IMR-90 (cell line): ENCODE results near the gene PRDM5. TPM values are rescaled to one million over a fixed set of nuclear protein-coding genes. Genes with fewer than 3 reads are reported as not detected.

Source experiments
- ATAC-seq: fragments of 200-7000 bp; cut with Tn5 transposase; 2 replicates; pipeline ENCODE4 v1.9.1; 2020; ENCODE audit warnings: low read depth, mild to moderate bottlenecking, moderate library complexity
- BruUV-seq: library from RNA; stranded (reverse); fragments of 400-500 nt; replicated peaks from 2 replicates; lab custom pipeline; 2021; lab: Mats Ljungman, UMichigan
- CTCF ChIA-PET: fragments of 300-600 bp; formaldehyde crosslinking; extraction: SDS; loops from one replicate; lab custom pipeline; 2021; ENCODE audit warnings: antibody characterized with exemption; lab: Yijun Ruan, JAX
- POLR2A ChIA-PET: fragments of 300-600 bp; sonication (Branson Sonifier 250); formaldehyde crosslinking; loops from one replicate; lab custom pipeline; 2022; ENCODE audit warnings: antibody characterized with exemption; ENCODE audit not compliant: unreplicated experiment; lab: Charles Lee
- DNase-seq: peaks from one replicate; pipeline ENCODE4 v3.0.0; 2013
- H2AFZ ChIP-seq: replicated peaks from 2 replicates; pipeline ENCODE3; 2013; ENCODE audit warnings: low read length, mild to moderate bottlenecking; ENCODE audit not compliant: poor library complexity
- H2AK5ac ChIP-seq: 2 replicates; pipeline ENCODE4 v1.6.1; 2013; ENCODE audit warnings: low read depth, low read length, inconsistent platforms
- H2AK9ac ChIP-seq: replicated peaks from 2 replicates; pipeline ENCODE3; 2013; ENCODE audit warnings: mild to moderate bottlenecking, low read depth, low read length, moderate library complexity; ENCODE audit not compliant: poor library complexity
- H2BK120ac ChIP-seq: 2 replicates; pipeline ENCODE4 v1.6.1; 2013; ENCODE audit warnings: low read depth, low read length, inconsistent platforms
- H2BK15ac ChIP-seq: 3 replicates; pipeline ENCODE4 v1.6.1; 2013; ENCODE audit warnings: low read depth, low read length, inconsistent platforms
- H2BK20ac ChIP-seq: 2 replicates; pipeline ENCODE4 v1.6.1; 2013; ENCODE audit warnings: low read depth, mild to moderate bottlenecking, inconsistent platforms, low read length, moderate library complexity
- H2BK5ac ChIP-seq: 2 replicates; pipeline ENCODE4 v1.6.1; 2013; ENCODE audit warnings: mild to moderate bottlenecking, low read depth, low read length, inconsistent platforms; ENCODE audit not compliant: poor library complexity, severe bottlenecking
- H3K14ac ChIP-seq: replicated peaks from 2 replicates; pipeline ENCODE4 v1.6.1; 2013; ENCODE audit warnings: low read depth, low read length, inconsistent platforms
- H3K18ac ChIP-seq: 2 replicates; pipeline ENCODE4 v1.6.1; 2013; ENCODE audit warnings: low read depth, low read length, control low read depth
- H3K23ac ChIP-seq: 2 replicates; pipeline ENCODE4 v1.6.1; 2013; ENCODE audit warnings: low read depth, low read length, inconsistent platforms
- H3K27ac ChIP-seq: 2 replicates; pipeline ENCODE4 v1.5.1; 2013; ENCODE audit warnings: mild to moderate bottlenecking, control low read depth, low read length; ENCODE audit not compliant: insufficient read depth
- H3K27me3 ChIP-seq: 2 replicates; pipeline ENCODE4 v1.6.1; 2013; ENCODE audit warnings: low read length; ENCODE audit not compliant: control insufficient read depth, insufficient read depth
- H3K36me3 ChIP-seq: 2 replicates; pipeline ENCODE4 v1.6.1; 2013; ENCODE audit warnings: low read length, mixed read lengths; ENCODE audit not compliant: control insufficient read depth, insufficient read depth
- H3K4ac ChIP-seq: 2 replicates; pipeline ENCODE4 v1.6.1; 2013; ENCODE audit warnings: low read depth, low read length, inconsistent platforms
- H3K4me1 ChIP-seq: 2 replicates; pipeline ENCODE4 v1.6.1; 2013; ENCODE audit warnings: low read length, mixed read lengths; ENCODE audit not compliant: control insufficient read depth, insufficient read depth
- H3K4me2 ChIP-seq: 2 replicates; pipeline ENCODE4 v1.6.1; 2013; ENCODE audit warnings: low read depth, mild to moderate bottlenecking, control low read depth, low read length, moderate library complexity
- H3K4me3 ChIP-seq: 2 replicates; pipeline ENCODE4 v1.5.1; 2013; ENCODE audit warnings: low read depth, mild to moderate bottlenecking, control low read depth, low read length, moderate library complexity; ENCODE audit not compliant: insufficient read depth
- H3K56ac ChIP-seq: 2 replicates; pipeline ENCODE4 v1.6.1; 2013; ENCODE audit warnings: low read length, inconsistent platforms; ENCODE audit not compliant: insufficient read depth; ENCODE audit errors: extremely low read depth
- H3K79me1 ChIP-seq, 2 experiments: 2 replicates each; pipeline ENCODE4 v1.6.1; 2013; ENCODE audit warnings: low read length in 2 of 2, inconsistent platforms in 1 of 2, low read depth in 1 of 2
- H3K9ac ChIP-seq: 2 replicates; pipeline ENCODE4 v1.6.1; 2013; ENCODE audit warnings: low read depth, low read length, control low read depth
- H3K9me1 ChIP-seq: 2 replicates; pipeline ENCODE4 v1.6.1; 2013; ENCODE audit warnings: low read length, inconsistent platforms; ENCODE audit not compliant: insufficient read depth
- H3K9me3 ChIP-seq: 2 replicates; pipeline ENCODE4 v1.6.1; 2013; ENCODE audit warnings: low read length; ENCODE audit not compliant: control insufficient read depth, insufficient read depth
- H4K20me1 ChIP-seq: 2 replicates; pipeline ENCODE4 v1.6.1; 2013; ENCODE audit warnings: low read length, inconsistent platforms; ENCODE audit not compliant: insufficient read depth
- H4K5ac ChIP-seq: 2 replicates; pipeline ENCODE4 v1.6.1; 2013; ENCODE audit warnings: mild to moderate bottlenecking, low read depth, low read length, control low read depth
- H4K8ac ChIP-seq, 2 experiments: 2 replicates each; pipeline ENCODE4 v1.6.1; 2013; ENCODE audit warnings: low read depth in 2 of 2, low read length in 2 of 2, control low read depth in 1 of 2, inconsistent platforms in 1 of 2
- H4K91ac ChIP-seq: 2 replicates; pipeline ENCODE4 v1.6.1; 2013; ENCODE audit warnings: low read depth, low read length, inconsistent platforms; ENCODE audit not compliant: insufficient read depth
- BHLHE40 ChIP-seq: fragments of 150-350 bp; IDR thresholded peaks from 2 replicates; pipeline ENCODE4 v1.6.1; 2016; ENCODE audit warnings: mild to moderate bottlenecking, low read depth, low read length
- CEBPB ChIP-seq: IDR thresholded peaks from 2 replicates; pipeline ENCODE4 v1.6.1; 2012; ENCODE audit warnings: low read depth, low read length, improper control_type of control experiment
- CHD1 ChIP-seq: IDR thresholded peaks from 2 replicates; pipeline ENCODE4 v1.6.1; 2012; ENCODE audit warnings: low read depth, low read length, improper control_type of control experiment
- CTCF ChIP-seq: conservative IDR thresholded peaks from 2 replicates; pipeline ENCODE4 v1.5.1; 2012; ENCODE audit warnings: mild to moderate bottlenecking, low read depth, low read length, improper control_type of control experiment
- ELK1 ChIP-seq: fragments of 150-350 bp; IDR thresholded peaks from 2 replicates; pipeline ENCODE4 v1.6.1; 2016; ENCODE audit warnings: low read depth, mild to moderate bottlenecking, low read length, moderate library complexity, borderline replicate concordance
- FOS ChIP-seq: fragments of 150-350 bp; IDR thresholded peaks from 2 replicates; pipeline ENCODE4 v1.6.1; 2016; ENCODE audit warnings: low read depth, low read length
- MAFK ChIP-seq: IDR thresholded peaks from 2 replicates; pipeline ENCODE4 v1.6.1; 2012; ENCODE audit warnings: low read depth, low read length, improper control_type of control experiment
- MAZ ChIP-seq: IDR thresholded peaks from 2 replicates; pipeline ENCODE4 v1.6.1; 2012; ENCODE audit warnings: low read depth, mild to moderate bottlenecking, low read length, improper control_type of control experiment, moderate library complexity, borderline replicate concordance
- MXI1 ChIP-seq: IDR thresholded peaks from 2 replicates; pipeline ENCODE4 v1.6.1; 2012; ENCODE audit warnings: low read depth, mild to moderate bottlenecking, low read length, moderate library complexity, borderline replicate concordance
- NFE2L2 ChIP-seq: fragments of 150-350 bp; IDR thresholded peaks from 2 replicates; pipeline ENCODE4 v1.6.1; 2016; ENCODE audit warnings: low read depth, mild to moderate bottlenecking, low read length
- POLR2A ChIP-seq: IDR thresholded peaks from 2 replicates; pipeline ENCODE4 v1.6.1; 2012; ENCODE audit warnings: mild to moderate bottlenecking, low read depth, low read length
- RAD21 ChIP-seq: IDR thresholded peaks from 2 replicates; pipeline ENCODE4 v1.6.1; 2012; ENCODE audit warnings: low read length, improper control_type of control experiment
- RCOR1 ChIP-seq: IDR thresholded peaks from 2 replicates; pipeline ENCODE4 v1.6.1; 2012; ENCODE audit warnings: mild to moderate bottlenecking, low read length, improper control_type of control experiment; ENCODE audit not compliant: insufficient replicate concordance
- RFX5 ChIP-seq: IDR thresholded peaks from 2 replicates; pipeline ENCODE4 v1.8.0; 2012; ENCODE audit warnings: low read depth, mild to moderate bottlenecking, low read length, moderate library complexity
- SMC3 ChIP-seq: fragments of 150-350 bp; IDR thresholded peaks from 2 replicates; pipeline ENCODE4 v1.6.1; 2016; ENCODE audit warnings: low read depth, mild to moderate bottlenecking, antibody characterized with exemption, low read length, moderate library complexity
- USF2 ChIP-seq: fragments of 150-350 bp; IDR thresholded peaks from 2 replicates; pipeline ENCODE4 v1.6.1; 2017; ENCODE audit warnings: mild to moderate bottlenecking, antibody characterized with exemption, low read length, low read depth
- dilution Hi-C: fragments of 300-500 bp; cut with HindIII; formaldehyde crosslinking; loops from one replicate; pipeline ENCODE4 v1.14.3; 2018; ENCODE audit warnings: low sequenced_read_pairs; ENCODE audit not compliant: unreplicated experiment
- in situ Hi-C: fragments of 300-500 bp; cut with MboI; formaldehyde crosslinking; loops from 3 replicates; pipeline ENCODE4 v1.14.3; 2019; ENCODE audit warnings: low sequenced_read_pairs, inconsistent platforms, mixed read lengths
- intact Hi-C: fragments of 100-400 bp; cut with micrococcal nuclease; formaldehyde crosslinking; loops from 2 replicates; pipeline ENCODE4 v1.10.0; 2022
- polyA plus RNA-seq, 3 experiments: library from polyadenylated mRNA; depleted of rRNA; stranded (reverse); fragments of >200 nt; gene quantifications; 2 replicates each; pipeline ENCODE4 v1.2.3, GENCODE V29; 2012; ENCODE audit warnings: low replicate concordance in 1 of 3
- total RNA-seq: library from RNA; depleted of rRNA; stranded (reverse); fragments of >200 nt; gene quantifications from 2 replicates; pipeline ENCODE4 v1.2.3, GENCODE V29; 2012

Gene PRDM5
- total and polyA plus RNA-seq, 2 of the 4 experiments (the other 2 are of a cell fraction): 4.1 to 10.8 TPM

GRCh38 chr4:120886191-120886590 is 36.3 kb downstream of the PRDM5 start:
- Histone ChIP-seq H3K36me3 (no peaks in the 10 kb centered on the region), H3K23ac (no peak overlapping the region), H3K14ac (no peak overlapping the region), H3K18ac (no peak overlapping the region), H3K9ac (no peak overlapping the region), H2BK120ac (no peak overlapping the region), H4K20me1 (no peaks in the 10 kb centered on the region), H3K27ac (no peak overlapping the region), H4K5ac (no peak overlapping the region), H2BK5ac (no peak overlapping the region), H3K56ac (no peak overlapping the region), H3K9me3 (no peaks in the 10 kb centered on the region), H2BK20ac (no peak overlapping the region), H3K4me2 (no peak overlapping the region), H3K27me3 (no peaks in the 10 kb centered on the region), H4K8ac (no peak overlapping the region), H2AK9ac (no peak overlapping the region), H3K9me1 (no peaks in the 10 kb centered on the region), H4K91ac (no peak overlapping the region), H3K4me3 (no peak overlapping the region), H3K4ac (no peak overlapping the region), H2AFZ (no peak overlapping the region), H3K4me1 (no peaks in the 10 kb centered on the region), H2BK15ac (no peak overlapping the region), H3K79me1 (no peaks in the 10 kb centered on the region; a peak in 1 of 4 replicates), H2AK5ac (no peak overlapping the region)
- no TSS peak for BruUV-seq
- dilution Hi-C loops (no loop called here), in situ Hi-C loops (no loop called here), intact Hi-C loops (no loop called here)
- no peak for ATAC-seq
- DNase-seq: no peak
- ChIA-PET CTCF (no interaction called here), POLR2A (no interaction called here)
- no peak for TF ChIP-seq MXI1
- no peak for TF ChIP-seq BHLHE40
- TF ChIP-seq USF2: no peak
- no peak for TF ChIP-seq ELK1
- no peak for TF ChIP-seq SMC3
- no peak for TF ChIP-seq CTCF
- no peak for TF ChIP-seq CEBPB
- no peak for TF ChIP-seq NFE2L2
- no peak for TF ChIP-seq MAZ
- TF ChIP-seq MAFK: no peak
- no peak for TF ChIP-seq RFX5
- no peak for TF ChIP-seq CHD1
- no peak for TF ChIP-seq RCOR1
- no peak for TF ChIP-seq RAD21
- TF ChIP-seq POLR2A: no peak
- TF ChIP-seq FOS: no peak
